ENCODE data around the gene ANKRD13C. TPM values are rescaled to one million over a fixed set of nuclear protein-coding genes. Genes with fewer than 3 reads are reported as not detected.
A peak's percentile ranks its signal among the peaks of the same experiment; 100 is the strongest.

ANKRD13C gene
- total RNA-seq, 1 experiment from 2014 or later = 47.0 TPM

DNA sequence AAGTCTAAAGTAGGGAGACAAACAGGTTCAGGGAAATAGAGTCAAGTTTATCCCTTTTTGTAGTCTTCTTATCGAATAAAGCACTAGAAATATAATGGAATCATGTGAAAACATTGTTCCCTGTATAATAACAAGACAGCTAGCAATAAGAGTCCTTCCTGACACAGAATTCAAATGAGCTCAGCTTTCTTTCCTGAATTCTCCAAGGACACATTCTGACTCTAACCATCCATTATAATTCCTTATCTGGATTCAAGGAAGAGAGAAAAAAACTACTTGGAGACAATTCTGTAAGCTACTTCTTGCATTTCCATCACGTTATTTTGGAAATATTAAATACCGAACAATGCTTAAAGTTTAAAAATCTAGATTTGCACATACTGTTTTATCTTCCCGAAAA, 58.8 kb downstream of the ANKRD13C start:
- no peak for DNase-seq (ENCODE audit: low read depth)

DNA sequence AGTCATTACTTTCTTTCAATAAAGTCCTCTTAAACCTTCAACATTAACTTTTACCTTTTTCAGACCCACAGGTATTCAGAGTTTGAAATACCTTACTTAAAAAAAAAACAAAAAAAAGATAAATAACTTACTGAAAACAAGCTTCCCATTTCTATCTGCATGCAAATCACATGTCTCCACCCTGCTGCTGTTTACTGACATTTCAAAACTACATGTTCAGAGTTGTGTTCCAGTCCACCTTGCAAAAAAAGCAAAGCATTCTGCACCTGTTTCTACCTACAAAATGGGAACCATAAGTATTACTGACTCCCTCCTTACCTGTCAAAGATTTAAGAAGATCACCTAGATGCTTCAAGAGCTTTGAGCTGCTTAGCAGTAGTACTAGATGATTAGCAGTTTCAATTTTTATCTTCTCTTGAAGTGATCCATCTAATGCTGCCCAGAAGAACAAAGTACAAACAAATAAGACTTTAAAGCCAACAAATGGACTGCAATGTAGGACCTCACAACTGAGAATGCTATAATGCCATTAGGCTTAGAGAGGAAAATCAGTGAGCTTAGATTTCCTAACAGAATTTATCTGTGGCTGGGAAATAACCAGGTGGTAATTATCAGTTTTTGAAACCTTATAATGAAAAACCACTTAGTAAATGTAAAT, 61.2 kb downstream of the ANKRD13C start:
- no peak for DNase-seq (ENCODE audit: low read depth)

DNA sequence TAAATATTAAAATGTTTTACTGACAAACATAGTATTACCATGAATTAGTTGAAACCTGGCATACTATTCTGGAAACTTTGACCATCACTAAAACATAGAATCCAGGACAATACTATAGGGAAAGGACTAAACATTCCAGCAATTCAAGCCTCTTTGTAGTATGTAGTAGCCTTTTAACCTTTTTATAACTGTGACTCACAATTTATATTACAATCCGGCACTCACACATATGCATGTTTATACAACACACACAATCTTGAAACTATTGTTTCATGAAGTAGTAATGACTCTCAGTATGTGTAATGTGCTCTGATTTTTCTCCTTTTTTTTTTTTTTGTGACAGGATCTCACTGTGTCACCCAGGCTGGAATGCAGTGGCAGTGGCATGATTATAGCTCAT, 64.3 kb downstream of the ANKRD13C start:
- DNase-seq (ENCODE audit: low read depth) = no peak

DNA sequence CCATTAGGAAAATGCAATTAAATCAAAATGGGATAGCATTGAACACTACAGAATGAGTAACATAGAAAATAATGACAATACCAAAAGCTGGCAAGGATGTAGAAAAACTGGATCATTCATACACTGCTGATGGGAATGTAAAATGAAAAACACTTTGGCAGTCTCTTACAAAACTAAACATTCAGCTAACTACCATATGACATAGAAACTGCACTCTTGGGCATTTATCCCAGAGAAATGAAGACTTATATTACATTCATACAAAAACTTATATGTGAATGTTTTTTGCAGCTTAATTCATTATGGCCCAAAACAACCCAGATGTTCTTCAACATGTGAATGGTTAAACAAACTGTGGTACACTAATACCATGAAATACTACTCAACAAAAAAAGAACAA, 66.4 kb downstream of the ANKRD13C start:
- DNase-seq (ENCODE audit: low read depth) = no peak

DNA sequence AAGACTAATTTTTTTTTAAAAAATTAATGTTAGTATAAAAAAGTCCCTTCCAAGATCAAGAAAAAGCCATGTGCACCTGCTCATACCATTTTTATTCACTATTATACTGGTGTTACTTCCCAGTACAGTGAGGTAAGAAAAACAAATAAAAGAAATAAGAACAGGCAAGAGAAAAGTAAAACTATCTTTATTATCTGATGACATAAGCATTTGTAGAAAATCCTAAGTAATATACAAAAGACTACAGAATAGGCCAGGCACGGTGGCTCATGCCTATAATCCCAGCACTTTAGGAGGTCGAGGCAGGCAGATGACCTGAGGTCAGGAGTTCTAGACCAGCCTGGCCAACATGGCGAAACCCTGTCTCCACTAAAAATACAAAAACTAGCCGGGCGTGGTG, 68.1 kb downstream of the ANKRD13C start:
- DNase-seq (ENCODE audit: low read depth) = no peak

DNA sequence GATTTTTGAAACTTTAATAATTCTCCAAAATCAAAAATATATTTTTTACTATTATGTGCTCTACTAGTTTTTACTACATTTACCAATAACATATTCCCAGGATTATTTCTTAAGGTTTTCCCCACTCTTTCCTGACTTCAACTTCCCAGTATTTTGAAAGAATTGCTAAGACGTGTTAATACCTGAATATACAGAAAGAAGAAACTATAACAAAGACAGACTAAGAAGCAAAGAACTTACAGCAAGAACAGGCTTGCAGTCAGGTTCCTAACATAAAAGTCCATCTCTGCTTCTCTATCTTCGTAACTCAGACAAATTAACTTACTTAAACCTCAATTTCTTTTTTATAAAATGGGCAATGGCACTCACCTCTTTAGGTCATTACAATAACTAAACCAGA, 70.2 kb downstream of the ANKRD13C start:
- no peak for DNase-seq (ENCODE audit: low read depth)

DNA sequence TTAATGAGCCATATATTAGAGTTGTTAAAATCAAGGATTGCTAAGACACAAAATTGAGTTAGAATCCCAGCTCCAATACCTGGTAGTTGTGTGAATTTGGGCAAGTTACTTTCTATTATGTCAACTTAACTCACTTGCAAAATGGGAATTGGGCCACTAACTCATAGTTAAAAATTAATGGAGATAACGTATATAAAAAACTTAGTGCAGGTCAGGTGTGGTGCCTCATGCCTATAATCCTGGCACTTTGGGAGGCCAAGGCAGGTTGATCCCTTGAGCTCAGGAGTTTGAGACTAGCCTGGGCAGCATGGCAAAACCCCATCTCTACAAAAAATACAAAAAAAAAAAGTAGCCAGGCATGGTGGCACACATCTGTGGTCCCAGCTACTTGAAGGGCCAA, 75.8 kb downstream of the ANKRD13C start:
- DNase-seq (ENCODE audit: low read depth) = no peak

DNA sequence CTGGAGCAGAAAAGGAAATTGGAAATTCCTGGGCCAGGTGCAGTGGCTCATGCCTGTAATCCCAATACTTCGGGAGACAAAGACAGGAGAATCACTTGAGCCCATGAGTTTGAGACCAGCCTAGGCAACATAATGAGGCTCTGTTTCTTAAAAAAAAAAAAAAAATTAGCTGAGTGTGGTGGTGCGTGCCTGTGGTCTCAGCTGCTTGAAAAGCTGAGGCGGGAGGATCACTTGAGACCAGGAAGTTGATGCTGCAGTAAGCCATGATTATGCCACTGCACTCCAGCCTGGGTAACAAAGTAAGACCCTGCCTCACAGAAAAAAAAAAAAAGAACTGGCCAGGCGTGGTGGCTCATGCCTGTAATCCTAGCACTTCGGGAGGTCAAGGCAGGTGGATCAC, 76.6 kb downstream of the ANKRD13C start:
- no peak for DNase-seq (ENCODE audit: low read depth)

DNA sequence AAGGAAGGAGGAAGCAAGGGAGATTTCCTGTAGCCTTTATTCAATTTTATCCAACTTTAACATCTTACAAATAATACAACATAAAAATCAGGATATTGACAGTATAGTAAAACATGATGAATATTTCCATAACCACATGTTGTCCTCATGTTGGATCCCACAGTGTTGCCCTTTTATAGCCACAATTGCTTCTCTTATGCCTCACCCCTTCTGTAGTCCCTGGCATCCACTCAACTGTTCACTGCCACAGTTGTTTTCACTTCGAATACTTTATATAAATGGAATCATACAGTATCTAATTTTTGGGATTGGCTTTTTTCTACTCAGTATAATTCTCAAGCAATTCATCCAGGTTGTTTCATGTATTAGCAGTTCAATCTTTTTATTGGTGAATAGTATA, 88.6 kb downstream of the ANKRD13C start:
- no peak for DNase-seq (ENCODE audit: low read depth)

DNA sequence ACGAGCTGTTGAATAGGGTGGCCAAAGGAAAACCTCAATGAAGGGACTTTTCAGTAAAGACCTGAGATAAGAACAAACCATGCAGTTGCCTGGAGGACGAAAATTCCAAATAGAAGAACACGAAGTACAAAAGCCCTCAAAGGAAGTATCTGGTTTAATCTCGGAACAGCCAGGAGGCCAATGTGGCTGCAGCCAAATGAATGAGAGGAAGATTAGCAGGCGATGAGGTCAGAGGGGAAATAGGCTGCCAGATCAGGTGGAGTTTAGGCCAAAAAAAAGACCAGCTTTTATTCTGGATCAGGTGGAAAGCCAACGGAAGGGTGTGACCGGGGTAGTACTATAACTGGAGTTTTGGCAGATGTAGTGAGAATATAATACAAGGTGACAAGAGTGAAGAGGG, 89.7 kb downstream of the ANKRD13C start:
- no peak for DNase-seq (ENCODE audit: low read depth)

DNA sequence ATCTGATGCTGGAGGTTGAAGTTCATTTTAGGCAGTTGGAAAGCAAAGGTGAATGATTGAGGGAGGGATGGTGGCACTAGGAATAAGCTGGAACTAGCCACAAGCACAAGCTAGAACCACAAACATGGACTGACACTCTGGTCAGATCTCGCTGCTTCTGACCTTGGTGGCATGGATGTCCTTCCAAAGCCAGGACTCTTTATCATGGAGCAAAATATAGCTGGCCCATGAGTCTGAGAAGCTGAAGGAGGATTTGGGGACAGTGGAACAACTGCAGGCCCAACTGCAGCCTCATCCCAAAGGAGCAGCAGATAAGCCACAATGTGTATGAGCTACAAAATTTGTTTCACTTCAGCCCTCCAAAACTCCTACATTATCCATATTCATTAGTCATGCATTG, 97.9 kb downstream of the ANKRD13C start:
- no peak for DNase-seq (ENCODE audit: low read depth)

DNA sequence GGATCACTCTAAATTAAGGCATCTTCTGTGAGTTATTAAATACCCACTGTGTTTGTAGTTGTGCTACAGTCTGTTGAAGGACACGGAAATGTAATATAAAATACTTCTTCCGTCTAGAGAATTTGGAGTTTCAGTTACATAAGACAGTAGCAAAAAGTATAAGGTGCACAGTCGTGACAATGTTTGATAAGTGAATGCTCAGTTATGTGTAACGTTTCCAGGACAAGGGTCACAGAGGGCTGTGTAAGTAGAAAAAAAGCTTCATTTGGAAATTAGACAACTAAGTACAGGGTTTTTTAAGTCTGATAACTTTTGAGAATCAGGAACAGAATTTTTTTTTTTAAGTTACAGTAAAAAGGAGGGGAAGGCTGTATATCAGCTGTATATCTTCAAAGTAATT, 105.8 kb downstream of the ANKRD13C start:
- no peak for DNase-seq (ENCODE audit: low read depth)

DNA sequence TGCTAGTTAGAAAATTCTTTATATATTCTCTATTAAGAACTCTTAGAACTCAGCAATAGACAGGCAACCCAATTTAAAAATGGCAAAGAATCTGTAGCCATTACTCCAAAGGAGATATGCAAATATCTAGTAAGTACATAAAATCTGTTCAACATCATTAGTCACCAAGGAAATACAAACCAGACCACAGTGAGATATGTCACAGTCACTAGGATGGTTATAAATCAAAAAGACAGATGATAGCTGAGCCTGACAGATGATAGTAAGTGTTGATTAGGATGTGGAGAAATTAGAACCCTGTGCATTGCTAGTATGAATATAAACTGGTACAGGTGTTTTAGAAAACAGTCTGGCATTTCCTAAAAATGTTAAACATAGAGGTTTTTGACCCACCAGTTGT, 106.8 kb downstream of the ANKRD13C start:
- DNase-seq (ENCODE audit: low read depth) = no peak

DNA sequence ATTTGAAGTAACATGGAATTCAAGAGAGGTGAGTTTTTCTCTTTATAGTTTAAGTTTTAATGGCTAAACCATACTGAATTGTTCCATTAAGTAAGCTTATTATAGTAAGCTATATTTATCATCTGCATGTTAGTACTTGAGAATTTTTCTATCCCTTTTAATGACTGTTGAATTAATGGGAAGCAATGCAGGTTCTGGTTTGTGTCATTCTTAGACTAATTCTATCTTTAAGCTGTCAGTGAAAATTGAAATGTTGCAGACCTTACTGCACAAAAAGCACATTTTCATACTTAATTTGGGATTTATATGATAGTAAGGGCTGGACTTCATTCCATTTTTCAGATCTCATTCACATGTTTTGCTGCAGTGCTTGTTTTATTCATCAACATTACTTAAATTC, 107.4 kb downstream of the ANKRD13C start:
- no peak for DNase-seq (ENCODE audit: low read depth)

DNA sequence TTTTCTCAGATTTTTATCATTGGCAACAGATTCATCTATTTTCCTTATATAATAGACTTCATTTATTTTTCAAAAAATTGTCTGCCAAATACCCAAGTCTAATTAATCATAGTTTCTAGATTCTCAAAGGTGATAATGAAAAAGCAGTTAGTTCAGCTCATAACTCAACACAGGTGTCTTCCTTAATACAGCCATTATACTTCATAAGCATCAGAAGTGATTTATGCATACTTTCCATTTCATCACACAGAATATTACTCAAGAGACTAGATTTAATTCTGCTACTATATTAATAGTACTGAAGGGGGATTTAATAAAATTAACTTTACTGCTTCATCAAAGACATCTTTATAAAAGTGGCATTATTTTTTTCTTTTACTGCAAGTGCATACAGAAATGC, 114.6 kb downstream of the ANKRD13C start:
- no peak for DNase-seq (ENCODE audit: low read depth)

DNA sequence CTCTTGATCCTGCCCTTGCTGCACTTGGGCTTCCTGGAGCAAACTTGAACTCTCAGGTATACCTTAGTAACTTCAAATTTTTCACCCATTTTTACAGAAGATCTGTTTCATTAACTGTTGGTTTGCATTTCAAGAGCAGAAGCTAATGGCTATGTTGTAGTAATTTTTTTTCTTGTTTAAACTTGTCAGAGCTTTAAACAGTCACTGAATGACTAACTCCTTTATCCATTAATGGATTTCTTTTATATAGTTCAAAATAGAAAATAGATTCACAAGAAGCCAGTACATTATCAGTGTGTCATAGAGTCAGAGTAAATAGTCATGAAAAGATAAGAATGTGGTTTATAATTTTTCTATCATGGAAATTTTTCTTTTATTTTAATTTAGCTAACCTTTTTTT, 119.8 kb downstream of the ANKRD13C start:
- no peak for DNase-seq (ENCODE audit: low read depth)

DNA sequence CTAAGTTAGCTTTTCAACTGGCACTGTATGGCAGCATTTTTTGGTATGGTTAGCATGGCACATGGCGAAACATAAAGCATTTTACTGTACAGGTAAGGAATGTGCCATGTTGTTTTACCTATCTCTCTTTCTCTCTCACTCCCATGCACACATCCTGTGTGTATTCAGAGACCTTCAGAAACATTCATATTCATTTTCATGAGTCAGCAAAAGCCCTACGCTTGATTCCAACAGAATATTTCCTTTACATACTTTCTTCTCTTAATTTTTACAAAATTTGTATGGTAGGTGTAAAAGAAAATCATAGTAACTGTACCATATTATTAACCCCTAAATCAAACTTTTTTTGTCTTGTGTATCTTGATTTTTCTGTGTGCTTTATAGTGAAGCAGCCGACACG, 123.0 kb downstream of the ANKRD13C start:
- no peak for DNase-seq (ENCODE audit: low read depth)

DNA sequence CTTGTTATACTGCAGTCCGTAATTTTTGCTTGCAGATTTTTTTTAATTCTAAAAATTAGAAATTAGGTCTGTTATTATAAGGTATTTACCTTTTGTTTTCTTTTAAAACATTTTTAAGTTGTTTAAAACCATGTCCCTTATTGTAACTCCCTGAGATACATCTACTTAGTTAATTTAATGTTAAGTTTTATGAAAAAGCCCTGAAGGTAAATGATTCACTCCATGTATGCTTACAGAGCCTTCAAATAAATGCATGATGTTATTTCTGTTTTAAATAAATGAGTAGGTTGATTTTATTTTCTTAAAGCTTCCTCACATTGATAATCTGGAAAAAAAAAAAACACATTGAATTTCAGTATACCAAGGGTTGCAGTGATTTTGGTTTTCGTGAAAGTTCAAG, 125.9 kb downstream of the ANKRD13C start:
- no peak for DNase-seq (ENCODE audit: low read depth)

DNA sequence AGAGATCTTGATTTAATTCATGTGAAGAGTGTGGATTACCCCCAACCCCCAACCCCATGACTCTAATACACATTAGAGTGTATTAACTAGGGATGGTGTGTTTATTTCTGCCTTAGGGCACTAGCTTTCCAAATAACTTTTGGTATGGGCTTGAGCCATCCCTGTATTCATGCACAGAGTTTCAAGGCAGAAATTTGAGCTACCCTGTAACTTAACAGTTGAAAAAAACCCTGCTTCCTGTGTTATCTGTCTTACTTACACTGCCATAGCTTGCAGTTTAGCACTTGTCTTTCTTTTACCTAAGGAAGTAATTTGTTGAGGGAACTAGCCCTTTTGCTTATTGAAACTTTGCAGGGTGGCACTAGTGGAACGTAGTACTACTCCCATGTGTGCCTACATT, 127.1 kb downstream of the ANKRD13C start:
- DNase-seq (ENCODE audit: low read depth) = no peak

DNA sequence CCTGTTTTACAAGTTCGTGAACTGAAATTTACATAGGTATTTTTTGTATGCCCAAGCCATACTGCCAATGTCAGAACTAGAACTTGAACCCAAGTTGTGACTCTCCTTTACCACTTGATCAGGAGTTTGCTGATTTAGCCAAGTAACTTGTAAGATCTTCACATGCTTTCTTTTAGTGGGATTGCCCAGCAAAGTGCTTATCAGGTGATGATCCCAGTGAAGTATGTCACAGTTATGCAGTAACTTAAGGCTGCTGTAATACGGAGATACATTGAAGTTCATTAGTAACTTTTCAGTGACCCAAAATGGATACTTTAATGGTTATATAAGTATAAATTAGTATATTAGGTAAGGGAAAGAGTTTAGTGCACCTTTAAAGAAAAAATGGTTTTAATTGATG, 129.6 kb downstream of the ANKRD13C start:
- DNase-seq (ENCODE audit: low read depth) = no peak

DNA sequence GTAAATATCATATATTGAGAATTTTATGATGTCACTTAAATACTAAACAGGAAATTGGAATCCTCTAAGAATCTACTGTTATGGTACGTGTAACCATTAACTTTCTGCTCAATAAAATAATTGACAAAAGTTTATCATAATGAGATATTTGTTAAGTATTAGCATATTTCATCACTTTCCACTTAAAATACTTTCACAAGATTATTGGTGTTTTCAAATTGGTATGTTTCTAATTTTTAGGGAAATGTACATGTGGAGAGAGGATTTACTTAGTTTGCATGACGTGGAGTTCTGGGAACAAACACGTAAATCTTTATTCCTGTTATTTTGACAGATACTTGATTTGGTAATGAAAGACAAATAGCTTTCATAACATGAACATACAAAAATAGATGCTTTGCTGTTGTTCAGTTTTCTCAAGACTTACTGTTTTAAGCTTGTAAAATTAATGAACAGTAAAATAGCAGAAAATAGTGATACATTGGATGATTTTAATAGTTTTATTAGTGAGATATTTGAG, 131.7 kb downstream of the ANKRD13C start:
- no peak for DNase-seq (ENCODE audit: low read depth)

DNA sequence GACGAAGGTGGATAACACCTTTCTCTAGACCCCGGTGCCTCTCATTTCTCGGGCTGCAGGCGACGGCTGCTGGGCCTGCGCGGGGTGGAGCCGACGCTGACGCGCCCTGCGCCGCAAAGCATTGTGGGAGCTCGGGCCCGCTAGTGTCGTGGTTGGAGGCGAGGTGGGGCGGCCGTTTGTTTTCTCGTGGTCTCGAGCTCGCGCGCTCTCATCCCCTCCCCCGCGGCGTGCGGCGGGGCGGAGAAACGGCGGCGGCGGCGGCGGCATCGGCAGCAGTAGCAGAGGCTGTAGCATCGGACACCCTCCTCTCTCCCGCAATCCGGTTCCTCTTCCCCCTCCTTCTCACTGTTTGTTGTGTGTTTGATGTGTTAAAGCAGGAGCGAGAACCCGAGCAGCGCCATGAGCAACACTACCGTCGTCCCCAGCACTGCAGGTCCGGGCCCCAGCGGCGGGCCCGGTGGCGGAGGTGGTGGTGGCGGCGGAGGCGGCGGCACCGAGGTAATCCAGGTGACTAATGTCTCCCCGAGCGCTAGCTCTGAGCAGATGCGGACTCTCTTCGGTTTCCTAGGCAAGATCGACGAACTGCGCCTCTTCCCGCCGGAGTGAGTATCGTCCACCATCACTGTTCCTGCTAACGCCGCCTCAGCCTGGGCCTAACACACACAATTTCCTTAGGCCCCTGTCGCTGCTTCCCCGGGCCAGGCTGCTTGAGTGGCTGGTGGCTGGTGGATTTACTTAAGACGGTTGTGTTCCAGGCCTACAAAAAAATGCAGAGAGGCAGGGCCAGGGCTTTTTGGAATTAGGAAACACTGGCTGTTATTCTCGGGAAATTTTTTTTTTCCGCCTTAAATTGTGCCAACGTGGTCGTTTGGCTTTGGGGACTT, 133.0 kb downstream of the ANKRD13C start, which contains the start of gene SRSF11:
Gene SRSF11, plus strand, starts transcription at position 143 of the 884 bp plus-strand sequence. Its CDS starts 257 bp downstream, at position 400.
- peak; percentile 92 for DNase-seq (ENCODE audit: low read depth)

All from RPMI7951 (cell line).